Medulla oblongata (tissue), 1 donor: ENCODE data around the gene LAMB1.
"Not testable (repeated sequence)": the region's sequence is repeated elsewhere in the genome, so short reads cannot be mapped to it uniquely, and the experiment has no call there.

ENCODE experiments used
- DNase-seq: peaks from one replicate; pipeline ENCODE4 v3.0.0-alpha.2; 2015; ENCODE audit errors: extremely low spot score

LAMB1 gene

DNA sequence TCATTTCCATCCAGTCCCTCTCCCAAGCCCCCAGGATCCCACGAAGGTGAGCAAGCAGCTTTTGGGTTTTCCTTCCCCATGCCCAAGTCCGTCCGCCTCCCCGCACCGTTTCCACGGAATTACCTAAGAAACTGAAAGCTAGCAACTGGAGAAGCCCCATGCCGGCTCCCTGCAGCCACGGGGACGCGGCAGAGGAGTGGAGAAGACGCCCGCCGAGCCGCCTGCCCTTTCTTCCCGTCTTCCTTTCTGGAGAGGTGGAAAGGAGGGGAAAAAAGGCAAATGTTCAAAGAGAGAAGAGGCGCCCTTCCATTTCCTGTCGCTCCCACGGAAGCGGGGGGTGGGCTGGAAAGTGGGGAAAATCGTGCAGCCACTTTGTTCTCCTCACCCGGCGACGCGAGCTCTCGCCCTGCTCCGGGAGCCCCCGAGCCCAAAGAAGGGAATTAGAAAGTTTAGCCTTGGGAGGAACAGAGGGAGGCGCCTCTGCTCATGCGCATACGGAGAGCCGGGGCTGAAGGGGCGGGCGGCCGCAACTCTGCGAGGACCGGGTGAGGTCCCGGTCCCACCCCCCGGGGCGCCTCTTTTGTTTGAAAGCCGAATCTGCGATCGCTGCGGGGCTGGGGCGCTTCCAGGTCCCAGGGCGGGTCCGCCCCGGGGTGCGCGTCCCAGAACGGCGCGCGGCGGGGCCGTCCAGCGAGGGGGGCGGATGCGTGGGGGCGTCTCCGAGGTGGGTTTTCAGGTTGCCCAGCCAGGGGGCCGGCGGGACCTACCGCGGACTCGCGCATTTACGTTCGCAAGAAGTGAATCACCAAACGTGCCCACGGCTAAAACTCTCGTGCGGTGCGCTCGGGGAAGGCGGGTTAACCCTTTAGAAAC lies at the start of gene LAMB1:
TSS of gene LAMB1 (minus strand) at position 436 of the 873 bp plus-strand sequence. CDS start at position 160, 276 bp downstream.
- no peak for DNase-seq

- DNase-seq: no peak
Observed at GRCh38 chr7:108051454-108051853, 48.5 kb upstream of the LAMB1 start.

- no peak for DNase-seq
Observed at GRCh38 chr7:108049962-108050361, 47.0 kb upstream of the LAMB1 start.

GRCh38 chr7:108048422-108048821 lies 45.5 kb upstream of the LAMB1 start:
- no peak for DNase-seq

- no peak for DNase-seq
Observed at GRCh38 chr7:108046952-108047506, 44.1 kb upstream of the LAMB1 start.

- no peak for DNase-seq
Observed at GRCh38 chr7:108045669-108046068, 42.7 kb upstream of the LAMB1 start.

GRCh38 chr7:108045154-108045553 lies 42.2 kb upstream of the LAMB1 start:
- DNase-seq: no peak

DNA sequence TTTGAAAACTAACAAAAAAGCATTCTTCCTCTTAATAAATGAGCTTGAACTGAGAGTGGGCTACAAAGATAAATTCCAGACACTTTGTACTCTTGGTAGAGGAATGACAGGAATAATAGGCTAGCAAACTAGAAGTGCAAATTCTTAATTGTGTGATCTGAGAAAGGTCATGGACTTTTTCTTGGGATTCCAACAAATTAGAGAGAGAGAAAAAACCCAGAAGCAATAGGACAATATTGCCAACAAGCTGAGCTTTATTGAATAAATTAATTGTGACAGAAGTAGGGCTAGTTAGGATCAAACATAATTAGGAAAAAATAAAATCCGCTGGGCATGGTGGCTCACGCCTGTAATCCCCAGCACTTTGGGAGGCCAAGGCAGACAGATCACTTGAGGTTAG lies 41.4 kb upstream of the LAMB1 start:
- DNase-seq: no peak

GRCh38 chr7:108038986-108039385 lies 36.0 kb upstream of the LAMB1 start:
- no peak for DNase-seq

- DNase-seq: no peak
Observed at GRCh38 chr7:108037741-108038140, 34.8 kb upstream of the LAMB1 start.

DNA sequence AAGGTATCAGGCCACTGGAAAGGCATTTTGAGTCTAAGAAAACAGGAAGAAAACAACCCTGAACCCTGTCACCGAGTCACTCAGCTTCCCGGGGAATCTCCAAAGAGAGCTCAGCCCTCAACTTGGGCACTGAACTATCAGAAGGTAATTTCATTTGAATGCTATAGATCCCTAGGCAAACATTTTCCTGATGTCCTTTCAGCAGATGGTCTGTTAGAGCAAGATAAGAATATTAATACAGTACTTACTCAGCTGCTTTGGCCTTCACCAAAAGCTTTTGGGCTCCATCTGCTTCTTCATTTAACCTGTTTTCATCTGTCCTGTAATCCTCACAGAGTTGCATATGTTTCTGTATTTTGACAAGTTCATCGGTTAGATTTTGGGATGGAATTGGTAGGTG lies 34.2 kb upstream of the LAMB1 start:
- DNase-seq: no peak

DNA sequence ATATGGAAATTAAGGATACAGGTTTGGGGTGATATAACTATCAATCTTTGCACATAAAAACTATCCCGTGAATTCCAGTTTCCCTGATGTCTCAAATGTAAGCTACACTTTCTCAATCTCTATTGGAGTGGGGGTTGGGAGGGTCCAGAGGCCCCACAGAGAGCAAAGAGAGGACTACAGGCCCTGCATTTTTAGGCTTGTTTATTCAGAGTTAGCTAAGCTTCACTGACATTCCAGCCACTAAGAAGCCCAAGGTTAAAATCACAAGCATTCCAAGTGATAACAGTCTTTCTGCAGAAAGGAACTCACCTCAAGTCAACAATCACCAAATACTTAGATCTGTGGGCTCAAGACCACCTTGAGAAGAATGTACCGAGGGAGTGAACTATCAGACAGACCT lies 31.6 kb upstream of the LAMB1 start:
- DNase-seq: no peak

DNA sequence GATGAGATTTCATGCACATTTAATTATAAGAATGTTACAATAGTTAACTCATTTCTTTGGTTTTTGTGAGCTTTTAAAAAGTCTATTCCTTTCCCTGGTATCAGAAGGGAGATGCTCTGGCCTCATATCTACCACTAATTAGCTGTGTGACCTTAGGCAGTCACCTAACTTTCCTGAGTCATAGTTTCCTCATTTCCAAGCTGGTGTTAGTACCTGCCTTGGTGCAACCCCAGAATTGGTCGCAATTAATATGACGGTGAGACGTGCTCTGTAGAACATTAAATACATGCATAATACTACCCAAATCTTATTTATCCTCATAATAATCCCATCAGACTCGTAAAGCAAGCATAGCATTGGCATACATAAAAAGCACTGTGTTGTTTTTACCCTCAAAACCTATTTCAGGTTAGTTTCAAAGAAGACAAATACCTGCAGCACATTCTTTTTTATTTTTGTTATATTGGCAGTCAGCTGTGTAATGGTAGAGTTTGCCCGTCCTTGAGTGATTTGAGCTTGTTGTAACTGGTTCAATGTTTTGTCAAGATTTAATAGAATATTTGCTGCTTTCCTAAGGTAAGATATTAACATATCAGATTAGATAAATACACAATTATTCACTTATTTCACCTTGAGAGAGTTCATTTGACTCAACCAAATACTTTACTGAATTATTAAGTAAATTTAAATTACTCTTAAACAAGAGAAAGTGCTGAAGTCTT lies 31.0 kb upstream of the LAMB1 start:
- no peak for DNase-seq

DNA sequence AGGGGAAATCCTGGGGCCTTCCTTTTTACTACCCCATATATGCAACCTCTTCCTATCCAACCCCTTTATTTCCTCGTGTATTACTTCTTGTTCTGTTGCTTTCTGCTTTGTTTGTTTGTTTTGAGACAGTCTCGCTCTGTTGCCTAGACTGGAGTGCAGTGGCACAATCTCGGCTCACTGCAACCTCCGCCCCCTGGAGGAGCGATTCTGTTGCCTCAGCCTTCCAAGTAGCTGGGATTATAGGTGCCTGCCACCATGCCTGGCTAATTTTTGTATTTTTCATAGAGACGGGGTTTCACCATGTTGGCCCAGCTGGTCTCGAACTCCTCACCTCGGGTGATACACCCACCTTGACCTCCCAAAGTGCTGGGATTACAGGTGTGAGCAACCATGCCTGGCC lies 30.3 kb upstream of the LAMB1 start:
- not testable (repeated sequence) for DNase-seq

- DNase-seq: no peak
Observed at GRCh38 chr7:108030516-108030915, 27.6 kb upstream of the LAMB1 start.

- no peak for DNase-seq
Observed at GRCh38 chr7:108029034-108029433, 26.1 kb upstream of the LAMB1 start.

- no peak for DNase-seq
Observed at GRCh38 chr7:108028111-108028510, 25.1 kb upstream of the LAMB1 start.

GRCh38 chr7:108027239-108027638 lies 24.3 kb upstream of the LAMB1 start:
- no peak for DNase-seq

DNA sequence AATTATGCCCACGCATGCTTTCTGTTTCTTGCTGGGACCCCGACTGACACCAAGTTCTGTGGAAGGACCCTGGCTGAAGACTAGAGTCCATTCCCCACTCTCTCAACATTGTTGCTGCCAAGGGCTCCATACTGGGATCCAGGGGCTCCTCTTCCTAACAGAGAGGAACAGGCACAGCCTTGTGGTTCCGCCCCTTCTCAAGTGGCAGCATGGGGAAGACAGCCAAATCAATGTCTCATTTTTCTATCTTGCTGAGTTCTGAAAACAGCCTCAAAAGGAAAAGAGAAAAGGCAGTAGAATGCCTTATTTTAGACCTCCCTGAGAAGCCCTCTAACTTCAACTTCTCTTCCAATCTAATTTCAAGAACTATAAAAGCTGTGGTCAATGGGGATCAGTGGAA lies 23.7 kb upstream of the LAMB1 start:
- DNase-seq: no peak

DNA sequence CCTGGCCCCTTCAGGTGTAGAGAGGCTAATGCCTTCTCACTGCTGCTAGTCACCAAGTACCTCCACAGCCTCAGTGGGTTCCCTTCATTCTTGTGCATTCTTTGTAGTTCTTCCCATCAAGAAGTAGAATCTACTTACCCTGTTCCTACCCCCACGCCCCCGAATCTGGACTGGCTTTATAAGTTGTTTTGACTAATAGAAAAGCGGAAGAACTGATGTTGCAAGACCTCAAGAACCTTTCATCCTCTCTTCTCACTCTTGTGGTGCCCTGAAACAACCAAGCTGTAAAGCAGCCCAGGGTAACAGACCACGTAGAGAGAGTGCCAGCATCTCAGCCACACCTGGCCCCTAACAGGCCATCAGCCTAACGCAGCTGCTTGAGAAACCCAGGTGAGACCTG lies 23.2 kb upstream of the LAMB1 start:
- no peak for DNase-seq

GRCh38 chr7:108024538-108024937 lies 21.6 kb upstream of the LAMB1 start:
- DNase-seq: no peak

DNA sequence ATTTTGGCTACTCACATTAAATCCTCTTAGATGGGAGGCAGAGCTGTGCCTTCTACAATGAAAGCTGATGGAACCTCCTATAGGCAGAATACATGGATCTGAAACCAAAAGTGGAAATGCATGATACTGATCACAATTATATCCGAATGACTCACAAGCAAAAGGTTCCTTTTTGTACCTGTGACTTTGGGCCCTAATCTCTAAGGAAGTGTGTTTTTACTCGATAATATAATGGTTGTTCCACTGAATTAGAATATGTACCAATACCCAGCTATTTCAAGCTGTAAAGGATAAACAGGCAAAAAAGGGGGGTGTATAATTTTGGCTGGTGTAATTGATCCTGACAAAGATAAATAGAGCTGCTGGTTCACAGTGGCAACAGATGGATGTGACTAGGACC lies 17.6 kb upstream of the LAMB1 start:
- DNase-seq: no peak

GRCh38 chr7:108018668-108019067 lies 15.7 kb upstream of the LAMB1 start:
- DNase-seq: no peak
